ENCODE data around the gene SLC6A13.

DNA sequence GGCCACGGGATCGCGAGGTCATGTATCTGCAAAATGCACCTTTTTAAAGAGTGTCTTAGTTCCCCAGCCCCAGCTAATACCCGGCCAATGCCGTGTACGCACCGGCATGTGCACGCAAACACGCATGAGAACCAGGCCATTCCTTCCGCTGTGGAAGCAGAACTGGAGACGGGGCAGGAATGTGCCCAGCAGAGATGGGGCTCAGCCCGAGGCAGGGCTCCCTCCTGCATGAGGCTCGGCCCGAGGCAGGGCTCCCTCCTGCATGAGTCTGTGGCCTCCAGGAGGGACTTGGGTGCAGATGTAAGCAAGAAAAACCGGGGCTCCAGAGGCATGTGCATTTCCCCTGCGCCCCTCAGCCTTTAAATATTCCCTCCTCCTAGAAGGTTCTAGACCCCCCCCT lies 86.9 kb downstream of the SLC6A13 start:
- TF ChIP-seq, protein P1, sequence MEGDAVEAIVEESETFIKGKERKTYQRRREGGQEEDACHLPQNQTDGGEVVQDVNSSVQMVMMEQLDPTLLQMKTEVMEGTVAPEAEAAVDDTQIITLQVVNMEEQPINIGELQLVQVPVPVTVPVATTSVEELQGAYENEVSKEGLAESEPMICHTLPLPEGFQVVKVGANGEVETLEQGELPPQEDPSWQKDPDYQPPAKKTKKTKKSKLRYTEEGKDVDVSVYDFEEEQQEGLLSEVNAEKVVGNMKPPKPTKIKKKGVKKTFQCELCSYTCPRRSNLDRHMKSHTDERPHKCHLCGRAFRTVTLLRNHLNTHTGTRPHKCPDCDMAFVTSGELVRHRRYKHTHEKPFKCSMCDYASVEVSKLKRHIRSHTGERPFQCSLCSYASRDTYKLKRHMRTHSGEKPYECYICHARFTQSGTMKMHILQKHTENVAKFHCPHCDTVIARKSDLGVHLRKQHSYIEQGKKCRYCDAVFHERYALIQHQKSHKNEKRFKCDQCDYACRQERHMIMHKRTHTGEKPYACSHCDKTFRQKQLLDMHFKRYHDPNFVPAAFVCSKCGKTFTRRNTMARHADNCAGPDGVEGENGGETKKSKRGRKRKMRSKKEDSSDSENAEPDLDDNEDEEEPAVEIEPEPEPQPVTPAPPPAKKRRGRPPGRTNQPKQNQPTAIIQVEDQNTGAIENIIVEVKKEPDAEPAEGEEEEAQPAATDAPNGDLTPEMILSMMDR (IDR thresholded peaks at IDR 0.05; ENCODE audit: low read depth, low read length, missing input control): no peak
- TF ChIP-seq GABPA (IDR thresholded peaks at IDR 0.05 in 1 of 2, conservative IDR thresholded peaks at IDR 0.05 in 1 of 2) (no peak), YY1 (IDR thresholded peaks at IDR 0.05) (no peak)
- TF ChIP-seq, protein P2, sequence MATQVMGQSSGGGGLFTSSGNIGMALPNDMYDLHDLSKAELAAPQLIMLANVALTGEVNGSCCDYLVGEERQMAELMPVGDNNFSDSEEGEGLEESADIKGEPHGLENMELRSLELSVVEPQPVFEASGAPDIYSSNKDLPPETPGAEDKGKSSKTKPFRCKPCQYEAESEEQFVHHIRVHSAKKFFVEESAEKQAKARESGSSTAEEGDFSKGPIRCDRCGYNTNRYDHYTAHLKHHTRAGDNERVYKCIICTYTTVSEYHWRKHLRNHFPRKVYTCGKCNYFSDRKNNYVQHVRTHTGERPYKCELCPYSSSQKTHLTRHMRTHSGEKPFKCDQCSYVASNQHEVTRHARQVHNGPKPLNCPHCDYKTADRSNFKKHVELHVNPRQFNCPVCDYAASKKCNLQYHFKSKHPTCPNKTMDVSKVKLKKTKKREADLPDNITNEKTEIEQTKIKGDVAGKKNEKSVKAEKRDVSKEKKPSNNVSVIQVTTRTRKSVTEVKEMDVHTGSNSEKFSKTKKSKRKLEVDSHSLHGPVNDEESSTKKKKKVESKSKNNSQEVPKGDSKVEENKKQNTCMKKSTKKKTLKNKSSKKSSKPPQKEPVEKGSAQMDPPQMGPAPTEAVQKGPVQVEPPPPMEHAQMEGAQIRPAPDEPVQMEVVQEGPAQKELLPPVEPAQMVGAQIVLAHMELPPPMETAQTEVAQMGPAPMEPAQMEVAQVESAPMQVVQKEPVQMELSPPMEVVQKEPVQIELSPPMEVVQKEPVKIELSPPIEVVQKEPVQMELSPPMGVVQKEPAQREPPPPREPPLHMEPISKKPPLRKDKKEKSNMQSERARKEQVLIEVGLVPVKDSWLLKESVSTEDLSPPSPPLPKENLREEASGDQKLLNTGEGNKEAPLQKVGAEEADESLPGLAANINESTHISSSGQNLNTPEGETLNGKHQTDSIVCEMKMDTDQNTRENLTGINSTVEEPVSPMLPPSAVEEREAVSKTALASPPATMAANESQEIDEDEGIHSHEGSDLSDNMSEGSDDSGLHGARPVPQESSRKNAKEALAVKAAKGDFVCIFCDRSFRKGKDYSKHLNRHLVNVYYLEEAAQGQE (IDR thresholded peaks at IDR 0.05): no peak

Measured in liver (tissue), 3 donors.